Endometrial microvascular endothelial cells (primary cell): Measurements from ENCODE around the gene VEPH1. TPM values are rescaled to one million over a fixed set of nuclear protein-coding genes. Genes with fewer than 3 reads are reported as not detected.

Source experiments
- in situ Hi-C: cut with HindIII; loops from 2 replicates; pipeline ENCODE4 v1.10.0; 2017; ENCODE audit warnings: low sequenced_read_pairs, low pct_unique_long_range_greater_than_20kb; ENCODE audit errors: inconsistent ontology term
- total RNA-seq: library from RNA; depleted of rRNA; stranded (reverse); fragments of >200 nt; gene quantifications from one replicate; pipeline ENCODE4 v1.2.3, GENCODE V29; 2015; ENCODE audit errors: inconsistent ontology term

VEPH1 gene
- total RNA-seq = 204 TPM

DNA sequence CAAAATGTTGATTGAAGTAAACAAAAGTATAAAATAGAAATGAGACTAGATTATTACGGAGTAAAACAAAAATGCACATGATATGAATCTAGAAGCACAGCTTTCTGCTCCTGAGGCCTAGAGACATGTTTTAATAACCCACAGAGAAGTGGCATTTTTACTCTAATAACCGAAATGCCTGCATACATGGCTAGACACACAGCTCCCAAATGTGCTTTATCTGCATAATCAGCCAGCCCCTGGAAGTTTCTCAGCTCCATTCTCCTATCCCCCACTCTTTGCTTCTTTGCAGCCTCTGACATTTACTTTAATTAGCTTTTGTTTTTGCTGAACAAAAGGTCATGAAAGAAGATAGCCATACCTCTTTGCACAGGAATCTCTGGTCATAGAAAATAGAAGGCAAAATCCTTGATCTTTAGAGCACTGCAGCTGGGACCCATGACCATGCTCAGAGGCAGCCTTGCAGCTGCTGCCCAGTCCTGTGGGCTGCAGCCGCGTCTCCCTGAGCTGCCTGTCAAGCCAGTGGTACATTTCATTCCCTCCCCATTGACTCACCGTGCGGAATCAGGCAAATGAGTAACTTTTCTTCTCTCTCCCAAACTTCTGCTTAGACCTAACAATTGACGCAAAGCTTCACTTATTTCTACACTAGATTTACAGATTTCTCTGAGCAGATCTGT, at the start of gene VEPH1:
Gene VEPH1, minus strand, starts transcription at position 501 of the 680 bp plus-strand sequence. CDS start 8,067 bp downstream, outside the sequence.
- in situ Hi-C loops = no loop called here

- in situ Hi-C loops = no loop called here
Measured at GRCh38 chr3:157551961-157552360, 48.7 kb upstream of the VEPH1 start.

DNA sequence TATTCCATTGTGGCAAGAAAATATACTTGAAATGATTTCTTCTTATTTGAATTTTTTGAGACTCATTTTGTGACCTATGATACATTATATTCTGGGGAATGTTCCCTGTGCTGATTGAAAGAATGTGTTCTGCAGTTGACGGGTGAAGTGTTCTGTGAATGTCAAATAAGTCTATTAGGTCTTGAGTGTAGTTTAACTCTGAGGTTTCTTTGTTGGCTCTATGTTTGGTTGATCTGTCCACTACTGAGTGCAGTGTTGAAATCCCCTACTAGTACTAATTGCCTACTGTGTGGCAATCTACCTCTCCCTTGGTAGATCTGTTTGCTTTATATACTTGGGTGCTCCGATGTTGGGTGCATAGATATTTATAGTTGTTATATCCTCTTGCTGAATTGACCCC, 46.3 kb upstream of the VEPH1 start:
- in situ Hi-C loops = no loop called here

DNA sequence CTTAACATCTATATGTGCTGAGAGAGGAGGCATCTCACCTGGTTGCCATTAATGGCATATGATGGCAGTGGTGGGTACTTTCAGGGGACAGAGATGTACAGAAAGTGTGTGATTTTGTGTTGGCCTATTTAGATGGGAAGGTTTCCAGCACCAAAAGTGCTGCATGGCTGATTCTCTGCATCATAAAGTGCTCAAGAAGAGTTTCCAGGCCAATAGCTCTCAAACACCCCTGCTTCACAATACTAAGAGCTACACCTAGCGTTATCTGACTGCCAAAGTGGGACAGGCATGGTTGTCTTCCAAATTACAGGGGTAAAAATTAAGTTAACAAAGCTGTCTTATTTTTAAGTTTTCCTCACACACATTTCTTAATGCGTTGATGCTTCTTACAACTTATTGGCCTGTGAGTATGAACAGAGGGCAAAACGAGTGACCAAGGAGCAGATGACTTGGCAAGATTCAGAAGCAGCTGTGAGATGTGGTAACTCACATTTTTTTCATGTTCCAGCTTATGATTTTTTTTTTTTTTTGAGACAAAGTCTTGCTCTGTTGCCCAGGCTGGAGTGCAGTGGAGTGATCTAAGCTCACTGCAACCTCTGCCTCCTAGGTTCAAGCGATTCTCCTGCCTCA, 41.4 kb upstream of the VEPH1 start:
- in situ Hi-C loops = no loop called here

DNA sequence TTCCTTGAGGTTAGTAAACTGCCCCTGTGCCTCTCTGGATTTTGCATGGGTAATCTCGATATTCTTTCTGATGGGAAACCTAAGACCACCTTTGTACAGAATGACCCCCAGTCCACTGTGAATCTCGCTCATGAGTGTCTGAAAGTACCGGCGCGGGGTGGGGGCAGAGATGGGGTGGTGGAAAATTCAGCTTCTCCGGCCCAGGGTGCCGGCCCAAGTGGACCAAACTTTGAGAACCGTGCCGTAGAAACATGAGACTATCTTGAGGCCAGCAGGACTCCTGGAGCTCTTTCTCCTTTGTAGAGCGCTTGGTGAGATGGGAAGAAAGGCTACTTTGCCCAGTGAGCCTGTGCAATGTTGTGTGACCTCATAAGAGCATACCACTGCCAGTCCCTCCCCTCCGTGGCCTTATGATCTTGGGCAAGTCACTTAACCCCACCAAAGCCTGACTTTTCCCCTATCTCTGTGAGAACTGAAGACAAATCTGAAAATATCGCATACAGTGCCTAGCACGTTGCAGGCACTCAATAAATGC, 40.4 kb upstream of the VEPH1 start:
- in situ Hi-C loops = no loop called here

GRCh38 chr3:157542711-157543500, 39.7 kb upstream of the VEPH1 start:
- in situ Hi-C loops = no loop called here

DNA sequence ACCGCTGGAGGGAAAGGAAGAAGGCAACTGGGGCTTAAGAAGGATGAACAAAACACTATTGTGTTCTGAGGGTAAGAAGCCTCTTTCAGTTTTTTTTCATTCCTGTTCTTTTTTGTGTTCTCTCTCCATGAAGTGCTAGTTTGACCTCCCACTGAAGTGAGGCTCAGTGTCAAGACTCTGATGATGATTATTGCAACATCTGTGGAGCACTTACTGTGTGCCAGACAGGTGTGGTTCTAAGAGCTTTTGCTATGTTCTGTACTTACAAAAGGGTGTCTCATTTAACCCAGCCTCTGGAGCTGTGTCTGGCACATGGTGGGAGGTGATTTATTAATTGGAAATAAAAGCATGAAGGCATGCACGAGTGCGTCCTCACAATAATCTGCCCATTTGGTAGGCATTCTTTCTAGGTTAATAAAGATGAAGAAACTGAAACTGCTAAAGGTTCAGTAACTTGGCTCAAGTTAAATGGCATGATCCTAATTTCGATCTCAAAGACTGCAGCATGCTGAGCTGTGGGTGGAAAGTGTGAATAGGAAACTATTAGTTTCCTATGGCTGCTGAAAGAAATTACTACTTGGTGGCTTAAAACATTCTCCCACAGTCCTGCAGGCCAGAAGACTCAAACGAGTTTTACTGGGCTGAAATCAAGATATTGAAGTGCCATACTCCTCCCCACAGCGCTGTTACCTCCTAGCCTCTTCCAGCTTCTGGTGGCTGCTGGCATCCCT, 38.5 kb upstream of the VEPH1 start:
- in situ Hi-C loops = no loop called here

DNA sequence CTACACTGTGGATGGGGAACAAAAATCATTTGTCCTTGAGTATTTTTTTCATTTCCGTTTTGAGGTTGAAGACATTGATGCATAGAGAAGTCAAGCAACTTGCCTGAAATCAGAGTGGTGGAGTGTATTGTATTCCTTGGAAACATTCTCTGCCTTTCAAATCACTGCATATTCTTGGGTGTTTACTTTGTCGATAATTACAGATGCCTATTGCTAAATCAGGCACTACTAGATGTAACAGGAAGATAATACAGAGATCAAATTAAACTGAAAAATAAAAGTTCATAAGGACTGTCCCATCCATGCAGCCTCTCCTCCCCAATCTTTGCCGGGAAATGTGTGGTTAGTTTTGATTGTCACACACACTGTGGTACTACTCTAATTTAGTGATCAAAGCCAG, 37.4 kb upstream of the VEPH1 start:
- in situ Hi-C loops = no loop called here

DNA sequence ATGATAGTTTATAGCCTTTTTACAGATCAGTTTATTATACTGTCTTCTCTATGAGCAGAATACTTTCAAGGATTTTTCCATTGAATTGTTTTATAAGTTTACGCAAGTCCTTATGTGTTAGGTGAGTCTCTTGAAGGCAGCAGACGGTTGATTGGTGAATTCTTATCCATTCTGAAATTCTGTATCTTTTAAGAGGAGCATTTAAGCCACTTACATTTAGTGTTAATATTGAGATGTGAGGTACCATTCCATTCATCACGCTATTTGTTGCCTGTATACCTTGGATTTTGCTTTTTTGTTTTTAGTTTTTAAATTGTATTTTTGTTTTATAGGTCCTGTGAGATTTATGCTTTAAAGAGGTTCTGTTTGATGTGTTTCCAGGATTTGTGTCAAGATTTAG, 32.5 kb upstream of the VEPH1 start:
- in situ Hi-C loops = no loop called here

DNA sequence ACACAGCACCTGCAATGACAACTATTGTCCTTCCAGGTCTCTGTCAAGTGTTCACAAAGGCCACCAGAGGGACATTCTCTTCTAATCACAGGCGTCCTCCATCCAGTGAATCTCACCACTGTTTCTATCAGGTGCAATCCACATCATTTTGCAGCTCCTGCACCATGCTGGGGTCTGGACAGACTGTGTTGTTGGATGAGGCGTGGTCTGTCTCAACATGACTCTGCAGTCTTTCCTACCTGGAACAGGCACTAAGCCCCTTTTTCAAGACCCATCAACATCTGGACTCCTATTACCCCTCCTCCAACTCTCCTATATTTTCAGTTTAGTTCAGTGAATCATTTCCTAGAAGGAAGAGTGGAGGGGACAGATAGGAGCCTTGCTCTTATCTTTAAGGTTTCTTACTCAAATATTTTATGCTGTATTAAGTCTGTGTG, 31.5 kb upstream of the VEPH1 start:
- in situ Hi-C loops = no loop called here

DNA sequence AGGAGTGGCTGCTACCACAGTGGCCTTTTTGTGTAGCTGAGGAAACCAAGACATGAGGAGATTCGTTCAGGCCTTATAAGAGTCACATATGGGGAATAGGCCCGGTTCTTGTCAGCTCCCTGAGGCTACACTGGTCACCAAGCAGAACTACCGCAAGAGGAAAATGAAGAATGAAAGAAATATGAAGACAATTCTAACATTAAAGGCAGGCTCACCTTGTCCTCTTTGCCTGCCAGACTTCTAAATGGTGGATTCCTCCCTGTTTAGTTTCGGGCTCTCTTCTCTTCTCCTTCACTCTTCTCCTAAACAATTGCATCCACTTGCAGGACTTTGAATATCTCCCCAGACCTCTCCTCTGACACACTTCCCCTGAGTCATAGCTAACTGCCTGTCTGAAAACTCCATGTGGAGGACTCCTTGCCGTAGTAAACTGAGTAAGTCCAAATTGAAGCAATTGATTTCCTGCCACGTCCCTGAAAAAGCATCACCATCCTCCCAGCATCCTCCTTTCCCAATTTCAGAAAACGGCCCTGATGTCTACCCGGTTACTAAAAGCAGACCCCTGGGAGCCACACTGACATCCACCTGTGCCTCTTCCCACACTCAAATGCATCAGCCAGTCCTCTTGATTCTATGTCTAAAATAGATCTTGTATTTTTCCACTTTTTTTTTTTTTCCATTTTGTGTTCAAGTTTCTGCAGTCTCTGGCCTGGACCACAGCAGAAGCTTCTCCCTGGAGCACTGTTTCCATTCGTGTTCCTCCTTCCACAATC, 30.3 kb upstream of the VEPH1 start:
- in situ Hi-C loops = no loop called here

DNA sequence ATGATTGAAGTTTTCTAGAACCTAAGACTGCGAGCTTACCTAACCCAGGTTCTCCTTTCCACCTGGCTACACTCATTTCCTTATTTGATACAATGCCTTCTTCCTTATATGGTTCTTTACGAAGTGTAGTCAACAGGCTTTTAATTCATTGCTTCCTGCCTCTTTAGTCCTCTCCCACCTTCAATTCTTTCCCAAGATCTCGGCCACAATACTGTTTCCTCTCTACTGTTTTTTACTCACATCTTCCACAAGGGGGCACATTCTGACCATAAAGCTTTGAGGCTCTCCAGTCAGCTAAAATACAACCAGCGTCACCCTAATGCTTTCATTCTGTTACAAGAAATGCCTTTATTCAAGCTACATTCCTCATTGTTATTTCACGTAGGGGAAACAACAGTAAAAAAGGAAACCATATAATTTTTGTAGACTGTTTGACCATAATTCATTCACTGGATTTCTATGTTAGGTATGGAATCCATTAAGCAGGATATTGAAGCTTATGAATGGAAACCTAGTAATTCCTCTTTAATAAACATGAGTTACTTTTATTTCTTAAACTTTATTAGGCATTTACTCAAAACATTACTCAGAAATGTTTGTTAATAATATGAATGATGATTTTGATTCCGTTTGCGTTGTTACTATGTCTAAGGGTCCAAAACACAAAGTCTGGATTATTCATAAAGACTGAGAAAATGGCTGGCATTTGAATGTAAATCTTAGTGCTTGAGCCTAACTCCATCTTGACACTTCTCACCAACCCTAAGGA, 29.5 kb upstream of the VEPH1 start:
- in situ Hi-C loops = no loop called here

DNA sequence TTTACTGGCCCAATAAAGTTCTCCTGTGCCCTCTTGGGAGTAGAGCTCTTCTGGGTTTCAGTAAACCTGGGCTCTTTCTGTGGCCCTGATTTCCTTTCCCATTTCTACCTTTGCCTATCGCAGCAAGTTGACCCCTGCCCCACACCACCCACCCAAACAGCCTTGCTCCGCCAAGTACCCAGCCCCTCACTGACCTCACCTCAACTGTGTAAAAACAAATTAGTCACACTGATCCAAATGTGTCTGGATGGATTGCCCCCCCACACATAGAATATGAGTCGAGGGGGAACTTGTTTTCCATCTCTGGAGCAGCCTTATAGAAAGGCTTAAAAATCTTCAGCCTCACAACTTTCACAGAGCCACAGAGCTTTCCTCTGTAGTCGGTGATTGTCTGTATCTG, 28.6 kb upstream of the VEPH1 start:
- in situ Hi-C loops = no loop called here

DNA sequence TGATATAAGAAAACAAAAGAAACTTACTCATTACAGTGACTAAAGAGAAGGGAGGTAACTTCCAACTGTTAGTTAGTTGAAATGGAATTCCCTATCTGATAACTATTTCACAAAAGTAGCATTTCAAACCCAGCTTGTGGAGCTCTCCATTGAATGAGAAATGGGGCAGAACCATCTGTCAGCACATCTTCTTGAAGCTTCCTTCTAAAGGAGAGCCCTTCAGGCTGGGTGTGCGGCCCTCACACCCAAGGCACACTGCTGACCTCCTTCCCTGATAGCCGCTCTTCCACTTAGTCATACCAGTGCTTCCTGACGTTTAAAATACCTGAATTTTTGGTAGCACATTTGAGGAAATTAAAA, 28.1 kb upstream of the VEPH1 start:
- in situ Hi-C loops = no loop called here

DNA sequence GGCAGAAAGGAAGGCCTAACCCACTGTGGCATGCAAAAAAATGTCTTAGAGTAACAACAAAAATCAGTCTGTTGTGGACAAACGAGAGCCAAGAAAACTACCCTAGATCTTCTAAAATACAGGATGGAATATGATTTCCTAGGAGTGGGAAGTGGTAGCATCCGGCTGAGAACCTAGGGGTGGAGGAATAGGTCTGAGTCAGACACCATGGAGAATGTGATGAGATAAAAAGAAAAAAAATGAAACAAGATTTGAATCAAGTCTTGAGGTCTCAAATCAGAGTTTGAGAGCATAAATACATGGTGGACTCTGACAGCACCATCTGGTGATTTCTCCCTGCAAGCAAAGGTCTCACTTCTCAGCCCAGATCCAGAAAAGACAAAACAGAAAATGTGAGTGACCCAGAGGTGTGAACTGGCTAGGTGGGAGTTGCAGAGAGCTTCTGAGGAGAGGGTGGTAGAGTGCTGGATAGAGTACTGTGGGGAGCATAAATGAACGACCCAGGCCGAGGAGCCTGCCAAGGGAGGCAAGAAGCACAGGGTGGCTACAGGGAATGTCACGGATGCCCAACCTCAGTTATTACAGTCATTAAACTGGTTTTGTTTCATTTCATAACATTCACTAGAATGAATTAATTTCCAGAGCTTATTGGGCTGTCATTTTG, 27.6 kb upstream of the VEPH1 start:
- in situ Hi-C loops = no loop called here

GRCh38 chr3:157529751-157530150, 26.5 kb upstream of the VEPH1 start:
- in situ Hi-C loops = no loop called here

GRCh38 chr3:157529085-157529484, 25.9 kb upstream of the VEPH1 start:
- in situ Hi-C loops = no loop called here
